ENCODE data around the gene CARD11.
A peak's percentile ranks its signal among the peaks of the same experiment; 100 is the strongest.

Gene CARD11

GRCh38 chr7:2927592-2927991 is 116.1 kb downstream of the CARD11 start:
- Histone ChIP-seq H3K27ac (no peak overlapping the region), H3K79me2 (ENCODE audit: insufficient read depth, low read depth) (no peaks in the 10 kb centered on the region), H3K4me1 (ENCODE audit: low read depth, poor library complexity, severe bottlenecking) (peaks cover 31% of the 10 kb centered on the region), H3K4me2 (peak overlapping the region; percentile 66), H2AFZ (ENCODE audit: low read depth) (no peak overlapping the region), H3K36me3 (ENCODE audit: insufficient read depth) (no peaks in the 10 kb centered on the region), H3K27me3 (ENCODE audit: insufficient read depth, low read depth) (no peaks in the 10 kb centered on the region), H4K20me1 (ENCODE audit: insufficient read depth) (no peaks in the 10 kb centered on the region), H3K4me3 (IDR thresholded peaks at IDR 0.05; ENCODE audit: insufficient read depth, low read depth, low read length) (no peak overlapping the region), H3K9ac (no peak overlapping the region)
- no peak for TF ChIP-seq CTCF (conservative IDR thresholded peaks at IDR 0.05; ENCODE audit: low read depth, low read length)

- H3K79me2 ChIP-seq (ENCODE audit: insufficient read depth, low read depth) = no peaks in the 10 kb centered on the region
- no peak overlapping the region for H3K9ac ChIP-seq
- no peak overlapping the region for H2AFZ ChIP-seq (ENCODE audit: low read depth)
- no peaks in the 10 kb centered on the region for H3K36me3 ChIP-seq (ENCODE audit: insufficient read depth)
- H3K4me2 ChIP-seq = peak overlapping the region; percentile 66
- H3K4me1 ChIP-seq (ENCODE audit: low read depth, poor library complexity, severe bottlenecking) = peaks cover 31% of the 10 kb centered on the region
- H4K20me1 ChIP-seq (ENCODE audit: insufficient read depth) = no peaks in the 10 kb centered on the region
- no peak; the same call in 1 of the 2 replicates for TF ChIP-seq CTCF (conservative IDR thresholded peaks at IDR 0.05; ENCODE audit: low read depth, low read length)
- H3K27me3 ChIP-seq (ENCODE audit: insufficient read depth, low read depth) = no peaks in the 10 kb centered on the region
- H3K27ac ChIP-seq = no peak overlapping the region
- no peak overlapping the region for H3K4me3 ChIP-seq (IDR thresholded peaks at IDR 0.05; ENCODE audit: insufficient read depth, low read depth, low read length)
Measured at GRCh38 chr7:2926896-2927405, 116.7 kb downstream of the CARD11 start.

GRCh38 chr7:2926120-2926895 is 117.4 kb downstream of the CARD11 start:
- Histone ChIP-seq H3K4me1 (ENCODE audit: low read depth, poor library complexity, severe bottlenecking) (peaks cover 31% of the 10 kb centered on the region), H3K27ac (no peak overlapping the region), H3K36me3 (ENCODE audit: insufficient read depth) (no peaks in the 10 kb centered on the region), H3K9ac (no peak overlapping the region), H3K27me3 (ENCODE audit: insufficient read depth, low read depth) (no peaks in the 10 kb centered on the region), H4K20me1 (ENCODE audit: insufficient read depth) (no peaks in the 10 kb centered on the region), H3K4me3 (IDR thresholded peaks at IDR 0.05; ENCODE audit: insufficient read depth, low read depth, low read length) (no peak overlapping the region), H3K79me2 (ENCODE audit: insufficient read depth, low read depth) (no peaks in the 10 kb centered on the region), H3K4me2 (peak overlapping the region; percentile 66; the same call in 1 of the 2 replicates), H2AFZ (ENCODE audit: low read depth) (no peak overlapping the region)
- TF ChIP-seq CTCF (conservative IDR thresholded peaks at IDR 0.05; ENCODE audit: low read depth, low read length) = no peak

- no peak overlapping the region for H3K4me2 ChIP-seq
- no peak overlapping the region for H3K9ac ChIP-seq
- no peaks in the 10 kb centered on the region for H3K27me3 ChIP-seq (ENCODE audit: insufficient read depth, low read depth)
- no peaks in the 10 kb centered on the region for H4K20me1 ChIP-seq (ENCODE audit: insufficient read depth)
- H3K27ac ChIP-seq = no peak overlapping the region
- no peak overlapping the region for H2AFZ ChIP-seq (ENCODE audit: low read depth)
- H3K4me3 ChIP-seq (IDR thresholded peaks at IDR 0.05; ENCODE audit: insufficient read depth, low read depth, low read length) = no peak overlapping the region
- no peaks in the 10 kb centered on the region for H3K36me3 ChIP-seq (ENCODE audit: insufficient read depth)
- no peaks in the 10 kb centered on the region for H3K79me2 ChIP-seq (ENCODE audit: insufficient read depth, low read depth)
- TF ChIP-seq CTCF (conservative IDR thresholded peaks at IDR 0.05; ENCODE audit: low read depth, low read length) = no peak
- H3K4me1 ChIP-seq (ENCODE audit: low read depth, poor library complexity, severe bottlenecking) = peaks cover 31% of the 10 kb centered on the region
Measured at GRCh38 chr7:2924866-2925840, 118.5 kb downstream of the CARD11 start.

Data from KMS-11 (cell line).